Measurements from ENCODE around the gene TNFRSF11A.

TNFRSF11A gene

DNA sequence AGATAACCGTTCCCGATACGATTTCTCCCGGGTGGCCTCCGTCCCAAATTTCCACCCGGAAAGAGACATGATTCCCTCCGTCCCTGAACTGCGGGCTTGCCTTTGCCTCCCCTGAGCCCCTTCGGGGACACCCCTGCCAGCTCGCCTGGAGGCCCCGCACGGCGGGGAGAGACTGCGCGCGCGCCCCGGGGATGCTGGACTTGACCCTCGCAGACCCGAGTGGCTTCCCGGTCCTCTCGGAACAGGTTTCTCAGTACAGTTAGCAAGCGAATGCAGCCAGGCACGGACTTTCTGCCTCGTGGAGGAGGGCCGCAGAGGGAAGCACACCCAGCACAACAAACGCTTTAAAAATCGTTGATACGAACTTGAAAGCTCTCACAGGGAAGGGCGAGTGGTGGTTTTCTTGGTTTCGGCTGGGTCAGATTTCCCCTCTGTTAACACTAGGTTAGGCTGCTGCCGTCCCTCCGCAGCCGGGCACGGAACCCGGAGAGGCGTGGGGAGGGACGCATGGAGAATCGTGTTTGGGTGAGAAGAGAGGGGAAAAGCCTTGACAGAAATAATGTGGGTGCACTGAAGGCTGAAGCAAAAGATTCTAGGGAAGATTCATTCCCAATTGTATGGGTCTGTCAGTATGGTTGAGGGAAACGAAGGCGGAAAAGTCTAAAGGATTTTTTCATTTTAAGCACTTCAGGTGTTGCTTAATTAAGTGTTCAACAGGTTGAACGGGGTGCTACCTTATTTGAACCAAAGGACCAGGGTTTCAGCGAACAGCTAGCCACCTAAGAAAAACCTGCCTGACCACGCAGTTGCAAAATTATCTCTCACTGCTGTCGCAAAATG, 916 bp downstream of the TNFRSF11A start:
- peak overlapping the region; percentile 89 for H2AFZ ChIP-seq (ENCODE audit: low read length, unreplicated experiment)
- peaks cover 27% of the 10 kb centered on the region for H3K4me1 ChIP-seq (ENCODE audit: control insufficient read depth, insufficient read depth, low read length, unreplicated experiment)
- peaks cover 54% of the 10 kb centered on the region for H3K27me3 ChIP-seq (ENCODE audit: insufficient read depth, low read length)
- no peak overlapping the region for H3K27ac ChIP-seq (ENCODE audit: low read depth, low read length)
- H3K79me2 ChIP-seq (ENCODE audit: control insufficient read depth, insufficient read depth, low read length, unreplicated experiment): no peaks in the 10 kb centered on the region
- H3K36me3 ChIP-seq (ENCODE audit: insufficient read depth, low read length): no peaks in the 10 kb centered on the region
- peak overlapping the region; percentile 78 for H3K4me3 ChIP-seq (ENCODE audit: low read depth, low read length)

GRCh38 chr18:62326646-62327348, 1.7 kb downstream of the TNFRSF11A start:
- H3K27me3 ChIP-seq (ENCODE audit: insufficient read depth, low read length): peaks cover 54% of the 10 kb centered on the region
- no peak overlapping the region for H3K27ac ChIP-seq (ENCODE audit: low read depth, low read length)
- H3K4me1 ChIP-seq (ENCODE audit: control insufficient read depth, insufficient read depth, low read length, unreplicated experiment): peaks cover 34% of the 10 kb centered on the region
- H2AFZ ChIP-seq (ENCODE audit: low read length, unreplicated experiment): no peak overlapping the region
- H3K4me3 ChIP-seq (ENCODE audit: low read depth, low read length): peak overlapping the region; percentile 78
- H3K36me3 ChIP-seq (ENCODE audit: insufficient read depth, low read length): no peaks in the 10 kb centered on the region
- no peaks in the 10 kb centered on the region for H3K79me2 ChIP-seq (ENCODE audit: control insufficient read depth, insufficient read depth, low read length, unreplicated experiment)

DNA sequence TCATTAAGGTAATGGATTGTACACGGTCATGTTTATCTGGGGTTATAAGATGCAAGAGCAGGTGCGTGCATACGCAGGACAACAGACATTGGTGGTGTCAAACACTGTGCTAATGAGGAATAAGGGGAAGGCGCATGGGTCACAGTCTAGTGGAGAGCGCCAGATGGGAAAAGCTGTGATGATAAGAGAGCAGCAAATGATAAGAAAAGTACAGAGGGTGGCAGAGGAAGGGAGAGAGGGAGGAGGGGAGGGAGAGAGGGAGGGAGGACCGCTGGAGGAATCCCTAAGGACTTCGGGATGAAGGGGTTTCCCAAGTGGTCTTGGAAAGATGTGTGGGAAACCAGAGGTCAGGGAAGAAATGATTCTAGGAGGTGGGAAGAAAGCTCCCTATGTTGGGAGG, 2.9 kb downstream of the TNFRSF11A start:
- Histone ChIP-seq H3K27ac (ENCODE audit: low read depth, low read length) (no peak overlapping the region), H3K4me1 (ENCODE audit: control insufficient read depth, insufficient read depth, low read length, unreplicated experiment) (peaks cover 35% of the 10 kb centered on the region), H3K79me2 (ENCODE audit: control insufficient read depth, insufficient read depth, low read length, unreplicated experiment) (no peaks in the 10 kb centered on the region), H3K36me3 (ENCODE audit: insufficient read depth, low read length) (no peaks in the 10 kb centered on the region), H3K27me3 (ENCODE audit: insufficient read depth, low read length) (peaks cover 46% of the 10 kb centered on the region), H3K4me3 (ENCODE audit: low read depth, low read length) (no peak overlapping the region), H2AFZ (ENCODE audit: low read length, unreplicated experiment) (no peak overlapping the region)

DNA sequence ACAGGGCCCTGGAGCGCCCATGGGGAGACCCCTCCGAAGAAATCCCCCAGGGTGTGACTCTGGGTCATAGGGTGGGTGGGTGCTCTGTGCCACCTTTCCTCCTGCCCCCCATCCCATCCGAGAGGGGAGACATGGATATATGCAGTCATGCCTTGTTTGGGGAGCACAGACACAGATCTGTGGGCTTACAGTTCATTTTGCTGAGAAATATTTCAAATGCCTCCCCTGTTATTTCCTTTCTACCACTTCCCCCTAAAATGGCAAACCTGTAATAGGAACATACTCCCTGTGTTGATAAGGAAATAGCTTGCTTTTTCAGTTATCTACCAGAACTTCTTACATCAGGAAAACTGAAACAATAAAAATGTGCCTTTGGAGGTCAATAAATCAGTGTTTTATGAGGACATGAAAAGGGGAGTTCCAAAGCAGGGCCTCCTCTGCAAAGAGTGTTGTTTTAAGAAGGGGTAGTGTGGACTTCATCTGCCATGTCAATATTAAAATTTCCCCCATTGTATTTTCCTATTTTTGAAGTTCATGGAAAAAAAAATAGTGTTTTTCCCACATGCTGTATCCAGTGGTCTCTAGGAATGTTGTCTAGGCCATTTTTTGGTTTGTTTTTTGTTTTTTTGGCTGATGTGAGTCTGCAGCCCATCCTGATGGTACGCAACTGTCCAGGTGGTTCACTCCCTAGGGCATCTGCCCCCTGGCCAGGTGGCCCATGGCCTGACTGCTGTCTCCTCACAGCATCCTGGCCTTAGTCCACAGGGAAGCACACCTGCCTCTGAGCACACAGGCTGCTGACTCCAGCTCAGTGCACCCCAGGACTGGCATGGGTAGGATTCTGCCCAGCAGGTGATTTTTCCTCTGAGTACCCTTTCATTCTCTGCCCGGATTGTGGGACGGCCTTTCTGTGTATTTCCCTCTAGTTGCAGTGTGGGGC, 3.7 kb downstream of the TNFRSF11A start:
- H3K27me3 ChIP-seq (ENCODE audit: insufficient read depth, low read length): peaks cover 37% of the 10 kb centered on the region
- peaks cover 40% of the 10 kb centered on the region for H3K4me1 ChIP-seq (ENCODE audit: control insufficient read depth, insufficient read depth, low read length, unreplicated experiment)
- no peaks in the 10 kb centered on the region for H3K79me2 ChIP-seq (ENCODE audit: control insufficient read depth, insufficient read depth, low read length, unreplicated experiment)
- peak overlapping the region; percentile 52; the same call in 1 of the 2 replicates for H3K27ac ChIP-seq (ENCODE audit: low read depth, low read length)
- no peak overlapping the region for H3K4me3 ChIP-seq (ENCODE audit: low read depth, low read length)
- H2AFZ ChIP-seq (ENCODE audit: low read length, unreplicated experiment): no peak overlapping the region
- H3K36me3 ChIP-seq (ENCODE audit: insufficient read depth, low read length): no peaks in the 10 kb centered on the region

DNA sequence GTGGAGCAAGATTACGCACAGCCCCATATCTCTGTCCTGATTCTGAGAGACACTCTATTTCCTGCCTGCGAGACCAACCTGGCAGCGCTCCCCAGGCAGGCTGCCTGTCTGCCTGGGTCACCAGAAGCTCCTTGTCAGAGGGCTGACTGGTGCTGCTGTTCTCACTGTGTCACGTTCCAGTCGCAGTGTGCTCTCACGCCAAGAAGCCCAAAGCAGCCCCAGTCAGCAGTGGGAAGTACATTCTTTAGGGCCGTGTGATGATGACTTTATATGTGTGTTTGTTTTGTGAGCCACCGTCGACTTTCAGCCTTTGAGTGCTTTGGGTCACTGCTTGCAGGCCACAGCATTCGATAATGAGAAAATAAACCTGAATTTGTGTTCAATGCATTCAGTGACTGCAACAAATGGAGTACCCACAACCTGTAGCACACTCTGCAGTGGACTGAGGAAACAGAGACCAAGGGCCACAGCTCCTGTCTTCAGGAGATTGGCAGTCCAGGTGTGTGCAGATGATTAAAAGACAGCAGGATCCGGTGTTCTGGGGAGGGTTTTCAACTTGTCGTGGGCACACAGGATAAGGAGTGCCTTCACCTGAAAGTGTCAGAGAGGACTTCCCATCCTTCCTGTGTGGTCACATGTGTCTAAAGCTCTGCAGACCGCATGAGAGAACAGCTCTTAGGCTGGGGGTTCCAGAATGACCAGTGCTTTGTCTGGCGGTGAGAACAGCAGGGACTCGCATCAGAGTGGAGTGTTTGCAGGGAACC, 4.8 kb downstream of the TNFRSF11A start:
- no peak overlapping the region for H3K4me3 ChIP-seq (ENCODE audit: low read depth, low read length)
- H3K27me3 ChIP-seq (ENCODE audit: insufficient read depth, low read length): peaks cover 27% of the 10 kb centered on the region

DNA sequence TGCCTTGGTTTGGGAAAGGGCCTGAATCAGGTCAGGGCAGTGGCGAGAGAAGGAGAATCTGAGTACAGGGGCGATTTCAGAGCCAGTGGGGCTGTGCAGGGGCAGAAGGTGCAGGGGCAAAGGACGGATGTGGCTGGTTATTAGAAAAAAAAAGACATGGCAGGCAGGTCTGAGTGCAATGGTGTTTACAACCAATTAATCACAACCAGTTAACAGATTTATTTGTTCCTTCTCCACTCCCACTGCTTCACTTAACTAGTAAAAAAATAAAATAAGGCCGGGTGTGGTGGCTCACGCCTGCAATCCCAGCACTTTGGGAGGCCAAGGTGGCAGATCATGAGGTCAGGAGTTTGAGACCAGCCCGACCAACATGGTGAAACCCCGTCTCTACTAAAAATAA, 5.5 kb downstream of the TNFRSF11A start:
- H3K4me3 ChIP-seq (ENCODE audit: low read depth, low read length): no peak overlapping the region
- H3K36me3 ChIP-seq (ENCODE audit: insufficient read depth, low read length): no peaks in the 10 kb centered on the region
- H2AFZ ChIP-seq (ENCODE audit: low read length, unreplicated experiment): no peak overlapping the region
- H3K27me3 ChIP-seq (ENCODE audit: insufficient read depth, low read length): peaks cover 22% of the 10 kb centered on the region
- H3K4me1 ChIP-seq (ENCODE audit: control insufficient read depth, insufficient read depth, low read length, unreplicated experiment): peaks cover 53% of the 10 kb centered on the region
- H3K79me2 ChIP-seq (ENCODE audit: control insufficient read depth, insufficient read depth, low read length, unreplicated experiment): no peaks in the 10 kb centered on the region
- no peak overlapping the region for H3K27ac ChIP-seq (ENCODE audit: low read depth, low read length)

More for the DNA sequence above, 4.8 kb downstream of the TNFRSF11A start:
- H3K4me1 ChIP-seq (ENCODE audit: control insufficient read depth, insufficient read depth, low read length, unreplicated experiment): peaks cover 49% of the 10 kb centered on the region
- H3K27ac ChIP-seq (ENCODE audit: low read depth, low read length): peak overlapping the region; percentile 52; the same call in 1 of the 2 replicates
- H3K36me3 ChIP-seq (ENCODE audit: insufficient read depth, low read length): no peaks in the 10 kb centered on the region
- H3K79me2 ChIP-seq (ENCODE audit: control insufficient read depth, insufficient read depth, low read length, unreplicated experiment): no peaks in the 10 kb centered on the region
- H2AFZ ChIP-seq (ENCODE audit: low read length, unreplicated experiment): no peak overlapping the region

DNA sequence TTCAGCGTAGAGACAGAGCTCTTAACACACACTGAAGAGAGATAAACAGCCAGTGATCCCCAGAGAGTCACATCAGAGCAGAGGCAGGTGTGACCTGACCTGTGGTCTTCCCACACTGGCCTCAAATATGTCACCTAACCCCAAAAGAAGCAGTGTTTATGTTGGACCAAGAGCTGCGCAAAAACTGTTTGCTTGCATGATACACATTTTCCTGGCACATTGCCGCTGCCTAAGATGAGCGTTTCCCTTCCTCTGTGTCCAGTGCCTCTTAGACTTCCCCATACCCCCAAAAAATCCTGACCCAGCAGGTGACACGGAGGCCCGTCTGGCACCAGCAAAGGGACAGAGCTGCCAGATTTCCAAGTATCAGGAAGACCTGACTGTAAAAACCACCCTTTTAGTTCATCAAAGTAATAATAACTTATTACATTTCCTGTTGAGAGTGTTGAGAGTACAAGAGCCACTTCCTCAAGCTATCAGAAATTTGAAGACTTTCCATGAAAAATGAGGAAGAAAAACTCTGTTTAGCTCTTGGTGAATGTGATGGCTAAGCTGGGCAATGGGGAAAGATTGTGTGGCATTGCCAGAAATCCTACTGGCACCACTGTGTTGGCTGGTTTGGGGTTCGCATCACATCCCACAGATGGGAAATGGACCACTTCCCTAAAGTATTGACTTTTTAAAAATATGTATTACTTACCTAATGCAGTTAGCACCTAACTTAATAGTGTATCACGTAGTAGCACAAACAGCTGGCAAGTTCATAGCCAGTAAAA, 6.7 kb downstream of the TNFRSF11A start:
- no peak overlapping the region for H3K4me3 ChIP-seq (ENCODE audit: low read depth, low read length)
- H2AFZ ChIP-seq (ENCODE audit: low read length, unreplicated experiment): no peak overlapping the region
- H3K27ac ChIP-seq (ENCODE audit: low read depth, low read length): no peak overlapping the region
- H3K36me3 ChIP-seq (ENCODE audit: insufficient read depth, low read length): no peaks in the 10 kb centered on the region
- no peaks in the 10 kb centered on the region for H3K79me2 ChIP-seq (ENCODE audit: control insufficient read depth, insufficient read depth, low read length, unreplicated experiment)
- H3K27me3 ChIP-seq (ENCODE audit: insufficient read depth, low read length): peaks cover 11% of the 10 kb centered on the region
- peaks cover 48% of the 10 kb centered on the region for H3K4me1 ChIP-seq (ENCODE audit: control insufficient read depth, insufficient read depth, low read length, unreplicated experiment)

DNA sequence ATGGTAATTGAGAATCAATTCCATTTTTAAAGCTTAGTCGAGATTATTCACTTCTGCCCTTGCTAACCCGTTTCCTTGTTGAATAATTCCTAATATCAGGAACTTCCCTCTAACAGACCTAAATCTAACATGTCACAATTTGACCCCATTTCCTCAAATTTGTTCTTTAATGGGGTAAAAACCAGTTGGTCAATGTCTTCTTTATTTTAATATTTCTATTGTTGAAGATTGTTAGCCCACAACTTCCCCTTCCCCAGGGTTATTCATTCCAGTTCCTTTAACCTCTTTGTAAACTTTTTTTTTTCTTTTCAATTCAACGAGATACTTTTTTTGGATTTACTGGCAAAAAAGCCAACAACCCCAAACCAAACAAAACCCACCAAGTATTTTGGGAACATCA, 7.3 kb downstream of the TNFRSF11A start:
- peaks cover 4% of the 10 kb centered on the region; the same call in 1 of the 2 replicates for H3K27me3 ChIP-seq (ENCODE audit: insufficient read depth, low read length)
- peaks cover 48% of the 10 kb centered on the region for H3K4me1 ChIP-seq (ENCODE audit: control insufficient read depth, insufficient read depth, low read length, unreplicated experiment)
- H3K4me3 ChIP-seq (ENCODE audit: low read depth, low read length): no peak overlapping the region
- no peak overlapping the region for H3K27ac ChIP-seq (ENCODE audit: low read depth, low read length)
- no peak overlapping the region for H2AFZ ChIP-seq (ENCODE audit: low read length, unreplicated experiment)
- no peaks in the 10 kb centered on the region for H3K36me3 ChIP-seq (ENCODE audit: insufficient read depth, low read length)
- no peaks in the 10 kb centered on the region for H3K79me2 ChIP-seq (ENCODE audit: control insufficient read depth, insufficient read depth, low read length, unreplicated experiment)

- H3K79me2 ChIP-seq (ENCODE audit: control insufficient read depth, insufficient read depth, low read length, unreplicated experiment): no peaks in the 10 kb centered on the region
- H3K27ac ChIP-seq (ENCODE audit: low read depth, low read length): no peak overlapping the region
- H3K36me3 ChIP-seq (ENCODE audit: insufficient read depth, low read length): no peaks in the 10 kb centered on the region
- peaks cover 48% of the 10 kb centered on the region for H3K4me1 ChIP-seq (ENCODE audit: control insufficient read depth, insufficient read depth, low read length, unreplicated experiment)
- no peak overlapping the region for H2AFZ ChIP-seq (ENCODE audit: low read length, unreplicated experiment)
- no peaks in the 10 kb centered on the region for H3K27me3 ChIP-seq (ENCODE audit: insufficient read depth, low read length)
- H3K4me3 ChIP-seq (ENCODE audit: low read depth, low read length): no peak overlapping the region
Measured at GRCh38 chr18:62332964-62333695, 8.0 kb downstream of the TNFRSF11A start.

Data from ACC112 (cell line).